IMR-90 (cell line): ENCODE results near the gene CBR1. TPM values are rescaled to one million over a fixed set of nuclear protein-coding genes. Genes with fewer than 3 reads are reported as not detected.

ENCODE experiments used
- ATAC-seq: fragments of 200-7000 bp; cut with Tn5 transposase; 2 replicates; pipeline ENCODE4 v1.9.1; 2020; ENCODE audit warnings: low read depth, mild to moderate bottlenecking, moderate library complexity
- BruUV-seq: library from RNA; stranded (reverse); fragments of 400-500 nt; replicated peaks from 2 replicates; lab custom pipeline; 2021; lab: Mats Ljungman, UMichigan
- CTCF ChIA-PET: fragments of 300-600 bp; formaldehyde crosslinking; extraction: SDS; loops from one replicate; lab custom pipeline; 2021; ENCODE audit warnings: antibody characterized with exemption; lab: Yijun Ruan, JAX
- POLR2A ChIA-PET: fragments of 300-600 bp; sonication (Branson Sonifier 250); formaldehyde crosslinking; loops from one replicate; lab custom pipeline; 2022; ENCODE audit warnings: antibody characterized with exemption; ENCODE audit not compliant: unreplicated experiment; lab: Charles Lee
- DNase-seq: peaks from one replicate; pipeline ENCODE4 v3.0.0; 2013
- H2AFZ ChIP-seq: replicated peaks from 2 replicates; pipeline ENCODE3; 2013; ENCODE audit warnings: low read length, mild to moderate bottlenecking; ENCODE audit not compliant: poor library complexity
- H2AK5ac ChIP-seq: 2 replicates; pipeline ENCODE4 v1.6.1; 2013; ENCODE audit warnings: low read depth, low read length, inconsistent platforms
- H2AK9ac ChIP-seq: replicated peaks from 2 replicates; pipeline ENCODE3; 2013; ENCODE audit warnings: mild to moderate bottlenecking, low read depth, low read length, moderate library complexity; ENCODE audit not compliant: poor library complexity
- H2BK120ac ChIP-seq: 2 replicates; pipeline ENCODE4 v1.6.1; 2013; ENCODE audit warnings: low read depth, low read length, inconsistent platforms
- H2BK15ac ChIP-seq: 3 replicates; pipeline ENCODE4 v1.6.1; 2013; ENCODE audit warnings: low read depth, low read length, inconsistent platforms
- H2BK20ac ChIP-seq: 2 replicates; pipeline ENCODE4 v1.6.1; 2013; ENCODE audit warnings: low read depth, mild to moderate bottlenecking, inconsistent platforms, low read length, moderate library complexity
- H2BK5ac ChIP-seq: 2 replicates; pipeline ENCODE4 v1.6.1; 2013; ENCODE audit warnings: mild to moderate bottlenecking, low read depth, low read length, inconsistent platforms; ENCODE audit not compliant: poor library complexity, severe bottlenecking
- H3K14ac ChIP-seq: replicated peaks from 2 replicates; pipeline ENCODE4 v1.6.1; 2013; ENCODE audit warnings: low read depth, low read length, inconsistent platforms
- H3K18ac ChIP-seq: 2 replicates; pipeline ENCODE4 v1.6.1; 2013; ENCODE audit warnings: low read depth, low read length, control low read depth
- H3K23ac ChIP-seq: 2 replicates; pipeline ENCODE4 v1.6.1; 2013; ENCODE audit warnings: low read depth, low read length, inconsistent platforms
- H3K27ac ChIP-seq: 2 replicates; pipeline ENCODE4 v1.5.1; 2013; ENCODE audit warnings: mild to moderate bottlenecking, control low read depth, low read length; ENCODE audit not compliant: insufficient read depth
- H3K27me3 ChIP-seq: 2 replicates; pipeline ENCODE4 v1.6.1; 2013; ENCODE audit warnings: low read length; ENCODE audit not compliant: control insufficient read depth, insufficient read depth
- H3K36me3 ChIP-seq: 2 replicates; pipeline ENCODE4 v1.6.1; 2013; ENCODE audit warnings: low read length, mixed read lengths; ENCODE audit not compliant: control insufficient read depth, insufficient read depth
- H3K4ac ChIP-seq: 2 replicates; pipeline ENCODE4 v1.6.1; 2013; ENCODE audit warnings: low read depth, low read length, inconsistent platforms
- H3K4me1 ChIP-seq: 2 replicates; pipeline ENCODE4 v1.6.1; 2013; ENCODE audit warnings: low read length, mixed read lengths; ENCODE audit not compliant: control insufficient read depth, insufficient read depth
- H3K4me2 ChIP-seq: 2 replicates; pipeline ENCODE4 v1.6.1; 2013; ENCODE audit warnings: low read depth, mild to moderate bottlenecking, control low read depth, low read length, moderate library complexity
- H3K4me3 ChIP-seq: 2 replicates; pipeline ENCODE4 v1.5.1; 2013; ENCODE audit warnings: low read depth, mild to moderate bottlenecking, control low read depth, low read length, moderate library complexity; ENCODE audit not compliant: insufficient read depth
- H3K56ac ChIP-seq: 2 replicates; pipeline ENCODE4 v1.6.1; 2013; ENCODE audit warnings: low read length, inconsistent platforms; ENCODE audit not compliant: insufficient read depth; ENCODE audit errors: extremely low read depth
- H3K79me1 ChIP-seq, 2 experiments: 2 replicates each; pipeline ENCODE4 v1.6.1; 2013; ENCODE audit warnings: low read length in 2 of 2, inconsistent platforms in 1 of 2, low read depth in 1 of 2
- H3K9ac ChIP-seq: 2 replicates; pipeline ENCODE4 v1.6.1; 2013; ENCODE audit warnings: low read depth, low read length, control low read depth
- H3K9me1 ChIP-seq: 2 replicates; pipeline ENCODE4 v1.6.1; 2013; ENCODE audit warnings: low read length, inconsistent platforms; ENCODE audit not compliant: insufficient read depth
- H3K9me3 ChIP-seq: 2 replicates; pipeline ENCODE4 v1.6.1; 2013; ENCODE audit warnings: low read length; ENCODE audit not compliant: control insufficient read depth, insufficient read depth
- H4K20me1 ChIP-seq: 2 replicates; pipeline ENCODE4 v1.6.1; 2013; ENCODE audit warnings: low read length, inconsistent platforms; ENCODE audit not compliant: insufficient read depth
- H4K5ac ChIP-seq: 2 replicates; pipeline ENCODE4 v1.6.1; 2013; ENCODE audit warnings: mild to moderate bottlenecking, low read depth, low read length, control low read depth
- H4K8ac ChIP-seq, 2 experiments: 2 replicates each; pipeline ENCODE4 v1.6.1; 2013; ENCODE audit warnings: low read depth in 2 of 2, low read length in 2 of 2, control low read depth in 1 of 2, inconsistent platforms in 1 of 2
- H4K91ac ChIP-seq: 2 replicates; pipeline ENCODE4 v1.6.1; 2013; ENCODE audit warnings: low read depth, low read length, inconsistent platforms; ENCODE audit not compliant: insufficient read depth
- CEBPB ChIP-seq: IDR thresholded peaks from 2 replicates; pipeline ENCODE4 v1.6.1; 2012; ENCODE audit warnings: low read depth, low read length, improper control_type of control experiment
- MAZ ChIP-seq: IDR thresholded peaks from 2 replicates; pipeline ENCODE4 v1.6.1; 2012; ENCODE audit warnings: low read depth, mild to moderate bottlenecking, low read length, improper control_type of control experiment, moderate library complexity, borderline replicate concordance
- MXI1 ChIP-seq: IDR thresholded peaks from 2 replicates; pipeline ENCODE4 v1.6.1; 2012; ENCODE audit warnings: low read depth, mild to moderate bottlenecking, low read length, moderate library complexity, borderline replicate concordance
- NFE2L2 ChIP-seq: fragments of 150-350 bp; IDR thresholded peaks from 2 replicates; pipeline ENCODE4 v1.6.1; 2016; ENCODE audit warnings: low read depth, mild to moderate bottlenecking, low read length
- POLR2A ChIP-seq: IDR thresholded peaks from 2 replicates; pipeline ENCODE4 v1.6.1; 2012; ENCODE audit warnings: mild to moderate bottlenecking, low read depth, low read length
- RAD21 ChIP-seq: IDR thresholded peaks from 2 replicates; pipeline ENCODE4 v1.6.1; 2012; ENCODE audit warnings: low read length, improper control_type of control experiment
- WGBS, 2 experiments: methylation state at CpG; one replicate each; pipeline versions ENCODE4 v1.1.5 to v1.1.7; 2013; ENCODE audit warnings: missing lambda C conversion rate in 2 of 2; ENCODE audit not compliant: insufficient read length in 1 of 2; ENCODE audit errors: extremely low coverage in 2 of 2; 5-methylcytosine and 5-hydroxymethylcytosine counted together
- dilution Hi-C: fragments of 300-500 bp; cut with HindIII; formaldehyde crosslinking; loops from one replicate; pipeline ENCODE4 v1.14.3; 2018; ENCODE audit warnings: low sequenced_read_pairs; ENCODE audit not compliant: unreplicated experiment
- in situ Hi-C: fragments of 300-500 bp; cut with MboI; formaldehyde crosslinking; loops from 3 replicates; pipeline ENCODE4 v1.14.3; 2019; ENCODE audit warnings: low sequenced_read_pairs, inconsistent platforms, mixed read lengths
- intact Hi-C: fragments of 100-400 bp; cut with micrococcal nuclease; formaldehyde crosslinking; loops from 2 replicates; pipeline ENCODE4 v1.10.0; 2022
- polyA plus RNA-seq, 3 experiments: library from polyadenylated mRNA; depleted of rRNA; stranded (reverse); fragments of >200 nt; gene quantifications; 2 replicates each; pipeline ENCODE4 v1.2.3, GENCODE V29; 2012; ENCODE audit warnings: low replicate concordance in 1 of 3
- total RNA-seq: library from RNA; depleted of rRNA; stranded (reverse); fragments of >200 nt; gene quantifications from 2 replicates; pipeline ENCODE4 v1.2.3, GENCODE V29; 2012
- TF ChIP-seq, protein P1 (sequence below): fragments of 150-350 bp; IDR thresholded peaks from 2 replicates; pipeline ENCODE4 v1.6.1; 2017; ENCODE audit warnings: mild to moderate bottlenecking, antibody characterized with exemption, low read length, low read depth
- TF ChIP-seq, protein P2 (sequence below): conservative IDR thresholded peaks from 2 replicates; pipeline ENCODE4 v1.5.1; 2012; ENCODE audit warnings: mild to moderate bottlenecking, low read depth, low read length, improper control_type of control experiment

The CBR1 gene
- total and polyA plus RNA-seq, 2 of the 4 experiments (the other 2 are of a cell fraction) = 122 to 222 TPM

- no peak overlapping the region for H2BK20ac ChIP-seq
- no peak overlapping the region for H3K23ac ChIP-seq
- DNase-seq (no peak), ATAC-seq (no peak)
- no peaks in the 10 kb centered on the region for H3K79me1 ChIP-seq
- no peak overlapping the region for H3K14ac ChIP-seq
- H3K4ac ChIP-seq = no peak overlapping the region
- no peak overlapping the region for H3K27ac ChIP-seq
- H4K91ac ChIP-seq = no peak overlapping the region
- POLR2A ChIA-PET = no interaction called here
- dilution Hi-C loops = no loop called here
- H2BK5ac ChIP-seq = no peak overlapping the region
- no peak overlapping the region for H2AK9ac ChIP-seq
- no peak overlapping the region for H2BK15ac ChIP-seq
- H3K27me3 ChIP-seq = peaks cover 8% of the 10 kb centered on the region
- H3K56ac ChIP-seq = no peak overlapping the region
- H3K4me1 ChIP-seq = no peaks in the 10 kb centered on the region
- intact Hi-C loops = no loop called here
- in situ Hi-C loops = no loop called here
- TF ChIP-seq RAD21 (no peak), NFE2L2 (no peak), MXI1 (no peak), CEBPB (no peak), MAZ (no peak), POLR2A (no peak)
- TF ChIP-seq, protein P1, sequence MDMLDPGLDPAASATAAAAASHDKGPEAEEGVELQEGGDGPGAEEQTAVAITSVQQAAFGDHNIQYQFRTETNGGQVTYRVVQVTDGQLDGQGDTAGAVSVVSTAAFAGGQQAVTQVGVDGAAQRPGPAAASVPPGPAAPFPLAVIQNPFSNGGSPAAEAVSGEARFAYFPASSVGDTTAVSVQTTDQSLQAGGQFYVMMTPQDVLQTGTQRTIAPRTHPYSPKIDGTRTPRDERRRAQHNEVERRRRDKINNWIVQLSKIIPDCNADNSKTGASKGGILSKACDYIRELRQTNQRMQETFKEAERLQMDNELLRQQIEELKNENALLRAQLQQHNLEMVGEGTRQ = no peak
- TF ChIP-seq, protein P2, sequence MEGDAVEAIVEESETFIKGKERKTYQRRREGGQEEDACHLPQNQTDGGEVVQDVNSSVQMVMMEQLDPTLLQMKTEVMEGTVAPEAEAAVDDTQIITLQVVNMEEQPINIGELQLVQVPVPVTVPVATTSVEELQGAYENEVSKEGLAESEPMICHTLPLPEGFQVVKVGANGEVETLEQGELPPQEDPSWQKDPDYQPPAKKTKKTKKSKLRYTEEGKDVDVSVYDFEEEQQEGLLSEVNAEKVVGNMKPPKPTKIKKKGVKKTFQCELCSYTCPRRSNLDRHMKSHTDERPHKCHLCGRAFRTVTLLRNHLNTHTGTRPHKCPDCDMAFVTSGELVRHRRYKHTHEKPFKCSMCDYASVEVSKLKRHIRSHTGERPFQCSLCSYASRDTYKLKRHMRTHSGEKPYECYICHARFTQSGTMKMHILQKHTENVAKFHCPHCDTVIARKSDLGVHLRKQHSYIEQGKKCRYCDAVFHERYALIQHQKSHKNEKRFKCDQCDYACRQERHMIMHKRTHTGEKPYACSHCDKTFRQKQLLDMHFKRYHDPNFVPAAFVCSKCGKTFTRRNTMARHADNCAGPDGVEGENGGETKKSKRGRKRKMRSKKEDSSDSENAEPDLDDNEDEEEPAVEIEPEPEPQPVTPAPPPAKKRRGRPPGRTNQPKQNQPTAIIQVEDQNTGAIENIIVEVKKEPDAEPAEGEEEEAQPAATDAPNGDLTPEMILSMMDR = no peak
- H2BK120ac ChIP-seq = no peak overlapping the region
- no peaks in the 10 kb centered on the region for H4K20me1 ChIP-seq
- H3K18ac ChIP-seq = no peak overlapping the region
- H2AK5ac ChIP-seq = no peak overlapping the region
- no peak overlapping the region for H3K4me2 ChIP-seq
- H4K5ac ChIP-seq = no peak overlapping the region
- no peak overlapping the region for H2AFZ ChIP-seq
- WGBS, 2 experiments = 40% methylated on average over 1 of the region's 1 CpG; no CpG with 5 or more reads in 1 of the 2 experiments
- no peak overlapping the region for H4K8ac ChIP-seq
- H3K9ac ChIP-seq = no peak overlapping the region
- CTCF ChIA-PET = no interaction called here
- no TSS peak for BruUV-seq
- H3K9me1 ChIP-seq = no peaks in the 10 kb centered on the region
- H3K4me3 ChIP-seq = no peak overlapping the region
- no peaks in the 10 kb centered on the region for H3K36me3 ChIP-seq
- peaks cover 11% of the 10 kb centered on the region for H3K9me3 ChIP-seq
Measured at GRCh38 chr21:36093512-36093911, 23.7 kb downstream of the CBR1 start.
